ENCODE measurements around the gene SKOR2.

SKOR2 gene, protein sequence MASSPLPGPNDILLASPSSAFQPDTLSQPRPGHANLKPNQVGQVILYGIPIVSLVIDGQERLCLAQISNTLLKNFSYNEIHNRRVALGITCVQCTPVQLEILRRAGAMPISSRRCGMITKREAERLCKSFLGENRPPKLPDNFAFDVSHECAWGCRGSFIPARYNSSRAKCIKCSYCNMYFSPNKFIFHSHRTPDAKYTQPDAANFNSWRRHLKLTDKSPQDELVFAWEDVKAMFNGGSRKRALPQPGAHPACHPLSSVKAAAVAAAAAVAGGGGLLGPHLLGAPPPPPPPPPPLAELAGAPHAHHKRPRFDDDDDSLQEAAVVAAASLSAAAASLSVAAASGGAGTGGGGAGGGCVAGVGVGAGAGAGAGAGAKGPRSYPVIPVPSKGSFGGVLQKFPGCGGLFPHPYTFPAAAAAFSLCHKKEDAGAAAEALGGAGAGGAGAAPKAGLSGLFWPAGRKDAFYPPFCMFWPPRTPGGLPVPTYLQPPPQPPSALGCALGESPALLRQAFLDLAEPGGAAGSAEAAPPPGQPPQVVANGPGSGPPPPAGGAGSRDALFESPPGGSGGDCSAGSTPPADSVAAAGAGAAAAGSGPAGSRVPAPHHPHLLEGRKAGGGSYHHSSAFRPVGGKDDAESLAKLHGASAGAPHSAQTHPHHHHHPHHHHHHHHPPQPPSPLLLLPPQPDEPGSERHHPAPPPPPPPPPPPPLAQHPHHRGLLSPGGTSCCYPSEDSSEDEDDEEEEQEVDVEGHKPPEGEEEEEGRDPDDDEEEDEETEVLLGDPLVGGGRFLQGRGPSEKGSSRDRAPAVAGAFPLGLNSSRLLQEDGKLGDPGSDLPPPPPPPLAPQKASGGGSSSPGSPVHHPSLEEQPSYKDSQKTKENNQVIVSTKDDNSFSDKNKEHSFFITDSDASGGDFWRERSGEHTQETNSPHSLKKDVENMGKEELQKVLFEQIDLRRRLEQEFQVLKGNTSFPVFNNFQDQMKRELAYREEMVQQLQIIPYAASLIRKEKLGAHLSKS

DNA sequence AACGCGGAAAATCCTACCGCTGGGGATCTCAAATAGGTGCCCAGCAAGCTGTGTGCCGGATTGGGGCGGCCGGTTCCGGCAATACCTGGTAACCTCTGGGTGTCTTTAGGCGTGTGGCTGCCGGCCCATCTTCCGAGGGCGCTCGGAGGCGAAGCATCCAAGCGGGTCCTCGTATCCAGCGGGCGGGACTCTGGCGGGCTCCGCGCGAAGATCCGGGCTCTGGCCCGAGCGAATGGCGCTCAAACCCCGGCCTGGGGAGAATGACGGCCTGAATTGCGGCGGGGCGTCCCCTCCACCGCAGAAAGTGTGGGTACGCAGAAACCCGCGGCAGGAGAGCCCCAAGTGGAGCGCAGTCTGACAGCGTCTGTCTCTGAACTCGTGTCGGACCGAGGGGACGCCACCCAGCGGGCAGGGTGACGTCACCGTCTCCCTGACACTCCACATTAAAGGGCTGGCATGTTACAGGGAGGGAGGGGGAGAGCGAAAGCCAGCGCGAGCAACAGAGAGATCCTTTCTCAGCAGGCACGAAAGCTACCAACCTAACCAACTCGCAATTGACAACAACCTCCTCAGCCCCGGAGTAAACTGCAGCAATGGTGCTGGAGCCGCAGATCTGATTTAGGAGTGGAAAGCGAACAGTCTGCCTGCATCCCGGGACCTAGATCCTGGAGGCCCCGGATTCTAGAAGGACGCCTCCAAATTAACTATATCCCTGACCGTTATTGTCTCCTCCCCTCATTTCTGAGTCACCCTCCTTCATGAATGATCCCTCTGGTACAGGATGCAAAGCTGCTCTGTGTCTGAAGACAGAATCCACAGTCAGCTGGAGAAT is at the start of gene SKOR2:
SKOR2 (minus strand) TSS at position 372 of the 832 bp plus-strand sequence. CDS start 2,477 bp downstream, outside the sequence.
- no peak for DNase-seq (ENCODE audit: low read depth in 3 of 3)

DNA sequence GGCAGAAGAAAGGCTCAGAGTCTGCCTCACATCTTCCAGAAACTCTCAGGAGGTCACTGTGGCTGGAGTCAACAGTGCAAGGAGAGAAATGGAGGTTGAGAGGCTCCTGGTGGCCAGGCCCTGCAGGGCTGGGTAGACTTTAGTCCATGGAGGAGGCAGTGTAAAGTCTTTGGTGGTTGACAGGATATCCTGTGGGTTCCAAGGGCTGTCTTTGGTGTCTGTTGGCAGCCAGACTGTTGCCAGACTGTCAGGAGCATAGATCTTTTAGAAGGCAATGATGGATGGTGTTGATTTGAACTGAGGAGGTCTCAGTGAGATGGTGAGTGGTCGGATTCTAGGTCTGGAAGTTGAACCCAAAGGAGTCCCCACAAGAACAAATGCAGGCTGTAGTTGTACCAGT is 45.0 kb upstream of the SKOR2 start:
- DNase-seq (ENCODE audit: low read depth in 3 of 3) = no peak

- no peak for DNase-seq (ENCODE audit: low read depth in 3 of 3)
Measured at GRCh38 chr18:47294801-47295200, 43.3 kb upstream of the SKOR2 start.

GRCh38 chr18:47288741-47289140 is 37.3 kb upstream of the SKOR2 start:
- DNase-seq (ENCODE audit: low read depth in 3 of 3) = no peak

- DNase-seq (ENCODE audit: low read depth in 3 of 3) = no peak
Measured at GRCh38 chr18:47287911-47288585, 36.6 kb upstream of the SKOR2 start.

DNA sequence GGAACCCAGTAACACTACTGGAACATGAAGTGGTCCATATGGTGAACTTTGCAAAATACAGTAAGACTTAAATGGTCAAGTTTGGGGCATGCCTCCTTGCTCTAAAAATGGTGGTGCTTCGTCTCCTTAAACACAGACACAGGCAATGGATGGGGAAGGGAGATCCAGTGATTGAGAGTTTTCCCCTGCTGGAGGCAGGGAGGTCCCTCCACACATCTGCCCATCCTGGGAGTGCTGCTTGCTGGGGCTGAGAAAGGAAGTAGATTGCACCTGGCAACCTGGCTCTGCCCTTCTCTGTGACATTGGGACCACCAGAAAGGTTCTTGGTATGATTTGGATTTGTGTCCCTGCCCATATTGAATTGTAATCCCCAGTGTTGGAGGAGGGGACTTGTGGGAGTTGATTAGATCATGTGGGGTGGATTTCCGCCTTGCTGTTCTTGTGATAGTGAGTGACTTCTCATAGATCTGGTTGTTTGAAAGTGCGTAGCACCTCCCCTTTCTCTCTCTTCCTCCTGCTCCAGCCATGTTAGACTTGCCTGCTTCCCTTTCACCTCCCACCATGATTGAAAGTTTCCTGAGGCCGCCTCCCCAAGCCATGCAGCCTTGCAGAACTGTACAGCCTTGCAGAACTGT is 35.4 kb upstream of the SKOR2 start:
- no peak for DNase-seq (ENCODE audit: low read depth in 3 of 3)

GRCh38 chr18:47285456-47285855 is 34.0 kb upstream of the SKOR2 start:
- no peak for DNase-seq (ENCODE audit: low read depth in 3 of 3)

DNA sequence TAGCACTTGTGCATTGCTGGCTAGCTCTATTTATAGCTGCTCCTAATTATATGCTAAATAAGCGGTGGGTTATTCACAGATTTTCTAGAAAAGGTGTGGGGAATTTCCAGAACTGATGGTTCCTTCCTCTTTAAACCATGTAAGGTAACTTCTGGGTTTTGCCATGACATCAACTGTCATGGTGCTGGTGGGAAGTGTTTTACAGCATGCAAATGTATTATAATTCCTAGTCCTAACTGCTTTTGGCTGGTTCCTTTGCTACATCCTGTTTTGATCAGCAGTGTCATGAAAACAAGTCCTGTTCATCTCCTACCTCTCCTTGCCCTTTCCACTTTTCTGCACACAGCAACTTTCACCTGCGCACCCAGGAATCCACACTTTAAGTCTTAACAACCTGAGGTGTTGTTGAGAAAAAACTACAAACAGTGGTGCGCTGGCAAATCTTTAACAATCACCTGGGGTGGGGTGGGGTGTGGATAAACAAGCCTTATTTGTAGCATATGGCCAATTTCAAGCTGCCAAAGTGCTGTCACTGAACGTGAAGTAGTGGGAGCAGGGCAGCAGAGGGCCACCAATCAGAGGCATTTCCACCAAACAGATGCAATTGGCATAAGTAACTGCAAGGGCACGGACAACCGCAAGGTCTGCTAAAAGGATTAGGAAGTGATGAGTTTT is 33.4 kb upstream of the SKOR2 start:
- no peak for DNase-seq (ENCODE audit: low read depth in 3 of 3)

DNA sequence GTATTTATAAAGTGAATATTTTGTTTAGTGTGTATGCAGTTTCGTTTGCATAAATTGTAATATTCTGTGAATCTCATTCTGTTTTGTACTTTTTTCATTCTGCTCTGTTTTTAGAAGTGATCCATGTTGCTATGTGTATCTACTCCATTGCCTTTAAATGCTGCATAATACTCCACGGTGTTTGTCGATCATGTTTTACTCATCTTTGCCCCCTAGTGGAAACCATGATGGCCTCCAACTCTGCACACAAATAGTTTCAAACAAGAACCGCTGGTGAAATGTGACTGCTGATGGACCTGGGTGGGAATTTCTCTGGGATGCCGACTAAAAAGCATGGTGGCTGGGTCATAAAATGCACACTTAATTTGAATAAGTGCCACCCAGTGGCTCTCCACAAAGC is 32.0 kb upstream of the SKOR2 start:
- DNase-seq (ENCODE audit: low read depth in 3 of 3) = no peak

GRCh38 chr18:47280121-47280520 is 28.7 kb upstream of the SKOR2 start:
- no peak for DNase-seq (ENCODE audit: low read depth in 3 of 3)

DNA sequence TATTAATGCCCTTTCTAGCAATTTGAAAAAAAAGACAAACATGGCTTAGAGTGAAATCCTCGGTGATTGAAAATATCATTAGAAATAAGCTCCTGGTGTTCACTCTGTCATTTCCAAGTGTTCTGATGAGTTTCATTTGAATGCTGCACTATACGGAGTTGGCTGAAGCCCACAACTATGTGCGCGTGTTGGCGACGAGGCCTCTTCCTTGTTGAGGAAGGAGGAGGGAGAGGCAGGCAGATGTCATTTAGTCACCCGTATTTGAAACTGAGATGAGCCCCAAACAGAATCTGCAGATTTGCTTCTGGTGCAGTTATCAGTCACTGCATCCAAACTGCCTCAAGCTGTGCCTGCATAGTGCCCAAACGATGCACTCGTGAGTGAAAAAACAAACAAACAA is 23.5 kb upstream of the SKOR2 start:
- DNase-seq (ENCODE audit: low read depth in 3 of 3) = no peak

- DNase-seq (ENCODE audit: low read depth in 3 of 3) = no peak
Measured at GRCh38 chr18:47265197-47265596, 13.7 kb upstream of the SKOR2 start.

DNA sequence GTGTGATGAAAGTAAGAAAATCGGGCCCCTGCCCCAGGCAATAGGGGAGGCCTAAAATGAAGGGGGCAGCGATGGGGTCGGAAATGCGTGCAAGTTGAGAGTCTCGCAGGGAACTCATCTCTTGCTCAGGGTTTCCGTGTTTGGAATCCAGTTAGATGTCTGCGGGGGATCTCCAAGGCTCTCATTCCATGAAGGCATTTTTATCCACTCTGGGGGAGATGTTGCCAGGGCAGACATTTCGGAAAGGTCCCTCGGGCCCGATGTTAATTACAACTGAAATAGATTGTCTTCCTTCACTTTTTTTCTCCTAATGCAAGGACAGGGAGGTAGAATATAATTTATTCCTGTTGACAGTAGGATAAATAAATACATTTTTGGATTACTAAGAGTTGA is 12.8 kb upstream of the SKOR2 start:
- no peak for DNase-seq (ENCODE audit: low read depth in 3 of 3)

- DNase-seq (ENCODE audit: low read depth in 3 of 3) = no peak
Measured at GRCh38 chr18:47263430-47264307, 12.2 kb upstream of the SKOR2 start.

DNA sequence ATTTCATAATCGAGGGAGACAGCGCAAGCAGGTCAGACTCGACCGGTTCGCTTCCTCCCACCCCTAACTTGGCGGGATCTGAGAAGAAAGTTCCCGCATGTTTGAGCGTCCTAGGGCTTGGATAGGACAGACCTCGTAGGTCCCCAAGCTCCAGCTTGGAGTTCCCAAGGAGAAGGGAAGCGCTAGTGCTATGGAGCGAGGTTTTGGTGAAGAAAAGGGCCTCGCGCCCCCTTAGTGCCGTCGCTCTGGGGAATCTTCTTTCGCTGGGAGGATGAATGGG is 11.6 kb upstream of the SKOR2 start:
- DNase-seq (ENCODE audit: low read depth in 3 of 3) = no peak

- no peak for DNase-seq (ENCODE audit: low read depth in 3 of 3)
Measured at GRCh38 chr18:47262301-47263149, 11.1 kb upstream of the SKOR2 start.

- no peak for DNase-seq (ENCODE audit: low read depth in 3 of 3)
Measured at GRCh38 chr18:47261902-47262300, 10.4 kb upstream of the SKOR2 start.

DNA sequence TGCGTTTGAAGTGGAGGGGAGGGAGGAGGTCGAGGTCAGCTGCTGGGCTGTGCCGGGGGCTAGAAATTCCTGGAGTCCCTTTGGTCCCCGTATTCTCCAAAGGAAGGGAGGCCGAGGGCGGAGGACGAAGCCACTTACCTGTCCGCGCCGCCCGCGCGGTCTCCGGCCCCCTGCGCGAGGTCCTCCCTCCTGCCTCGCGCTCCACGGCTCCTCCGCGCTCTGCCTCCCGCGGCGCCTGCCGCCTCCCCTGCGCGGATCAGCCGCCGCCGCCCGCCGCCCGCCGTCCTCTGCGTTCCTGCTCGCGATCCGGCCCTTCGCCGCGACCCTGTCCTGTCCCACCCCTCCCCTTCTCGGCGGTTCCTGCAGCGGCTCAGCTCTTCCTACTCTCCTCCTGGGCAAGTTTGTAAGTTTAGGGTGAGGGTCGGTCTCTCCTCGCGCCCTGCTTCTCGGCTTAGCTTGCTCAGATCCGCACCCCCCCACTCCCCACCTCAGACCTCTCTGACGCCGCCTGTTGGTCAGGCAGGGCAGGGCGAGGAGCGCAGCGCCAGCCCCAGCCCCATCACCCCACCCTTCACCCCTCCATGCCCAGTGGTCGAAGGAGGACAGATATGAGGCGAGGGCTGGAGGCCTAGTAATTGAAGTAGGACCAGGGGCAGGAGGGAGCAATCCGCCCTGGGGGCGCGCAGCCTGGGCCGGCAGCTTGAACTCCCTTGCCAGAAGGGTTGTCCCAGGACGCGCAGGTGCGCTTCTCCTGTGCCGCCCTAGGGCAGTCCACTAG is 9.7 kb upstream of the SKOR2 start:
- DNase-seq (ENCODE audit: low read depth in 3 of 3) = no peak

Measured in stimulated activated CD4-positive, alpha-beta T cell treated with anti-CD3 and anti-CD28 coated beads, TNF-alpha, amount 100 ng/mL, for 4 hours (primary cell).